GM19025 (cell line): ENCODE results near the gene PSMD11.
"Not testable (repeated sequence)": the region's sequence is repeated elsewhere in the genome, so short reads cannot be mapped to it uniquely, and the experiment has no call there.

ENCODE experiments used
- ATAC-seq: cut with Tn5 transposase; IDR thresholded peaks from one replicate; pipeline ENCODE4 v1.9.1; 2021; ENCODE audit warnings: mild to moderate bottlenecking, low read depth, moderate library complexity; ENCODE audit not compliant: unreplicated experiment

PSMD11 gene

DNA sequence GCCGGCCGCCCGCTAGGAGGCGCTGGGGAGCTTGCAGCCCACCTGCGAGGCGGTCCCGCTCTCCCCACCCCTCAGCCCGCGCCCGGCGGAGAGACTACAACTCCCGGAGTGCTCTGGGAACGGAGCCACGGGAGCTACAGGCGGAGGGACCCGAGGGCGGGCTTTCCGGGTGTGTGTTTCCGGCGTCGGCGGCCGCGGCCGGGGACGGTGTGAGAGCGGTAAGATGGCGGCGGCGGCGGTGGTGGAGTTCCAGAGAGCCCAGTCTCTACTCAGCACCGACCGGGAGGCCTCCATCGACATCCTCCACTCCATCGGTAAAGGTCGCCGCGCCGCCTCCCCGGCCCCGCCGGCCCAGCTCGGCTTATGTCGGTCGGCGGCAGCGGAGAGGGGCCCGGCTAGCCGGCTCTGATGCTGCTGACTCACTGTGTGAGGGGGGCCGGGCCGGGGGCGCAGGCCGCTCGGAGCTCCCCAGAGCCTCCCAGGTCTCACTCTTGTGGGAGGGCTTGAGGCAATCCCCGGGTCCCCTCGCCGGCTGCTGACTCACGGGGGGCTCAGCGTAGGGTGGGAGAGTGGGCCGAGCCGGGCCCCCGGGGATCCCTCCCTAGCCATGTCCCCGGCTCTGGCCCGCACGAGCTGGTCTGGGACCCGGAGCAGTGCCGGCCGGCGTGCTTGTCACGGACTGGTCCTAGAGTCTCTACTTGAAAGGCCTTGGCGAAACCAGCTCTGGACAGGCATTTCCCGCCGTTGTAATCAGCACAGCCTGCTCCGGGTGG lies at the start of gene PSMD11:
PSMD11 (plus strand) TSS at position 210 of the 773 bp plus-strand sequence; CDS start at position 224, 14 bp downstream.
- ATAC-seq, result peak; percentile 90

DNA sequence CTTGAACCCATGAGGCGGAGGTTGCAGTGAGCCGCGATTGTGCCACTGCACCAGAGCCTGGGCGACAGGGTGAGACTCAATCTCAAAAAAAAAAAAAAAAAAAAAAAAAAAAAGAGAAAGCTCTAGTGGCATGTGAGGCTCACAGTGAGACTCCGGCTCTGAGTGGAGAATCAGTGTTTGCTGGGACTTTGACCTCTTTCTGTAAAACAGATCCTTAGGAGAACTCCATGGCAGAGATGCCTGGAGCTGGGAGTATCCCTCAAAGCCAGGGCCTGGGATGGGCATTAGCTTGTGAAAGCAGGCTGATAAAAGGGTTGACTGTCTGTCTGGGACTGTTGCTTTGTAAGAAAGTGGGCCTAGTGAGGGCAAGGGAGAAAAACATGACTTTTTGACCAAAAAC lies 48.0 kb upstream of the PSMD11 start:
- no peak for ATAC-seq

GRCh38 chr17:32398946-32399345 lies 45.4 kb upstream of the PSMD11 start:
- no peak for ATAC-seq

GRCh38 chr17:32410085-32410484 lies 34.2 kb upstream of the PSMD11 start:
- not testable (repeated sequence) for ATAC-seq

- no peak for ATAC-seq
These were observed 17.4 kb upstream of the PSMD11 start for GRCh38 chr17:32426894-32427293.

GRCh38 chr17:32429598-32429997 lies 14.7 kb upstream of the PSMD11 start:
- ATAC-seq, result no peak

GRCh38 chr17:32440722-32441121 lies 3.6 kb upstream of the PSMD11 start:
- no peak for ATAC-seq

GRCh38 chr17:32441886-32442285 lies 2.4 kb upstream of the PSMD11 start:
- no peak for ATAC-seq

DNA sequence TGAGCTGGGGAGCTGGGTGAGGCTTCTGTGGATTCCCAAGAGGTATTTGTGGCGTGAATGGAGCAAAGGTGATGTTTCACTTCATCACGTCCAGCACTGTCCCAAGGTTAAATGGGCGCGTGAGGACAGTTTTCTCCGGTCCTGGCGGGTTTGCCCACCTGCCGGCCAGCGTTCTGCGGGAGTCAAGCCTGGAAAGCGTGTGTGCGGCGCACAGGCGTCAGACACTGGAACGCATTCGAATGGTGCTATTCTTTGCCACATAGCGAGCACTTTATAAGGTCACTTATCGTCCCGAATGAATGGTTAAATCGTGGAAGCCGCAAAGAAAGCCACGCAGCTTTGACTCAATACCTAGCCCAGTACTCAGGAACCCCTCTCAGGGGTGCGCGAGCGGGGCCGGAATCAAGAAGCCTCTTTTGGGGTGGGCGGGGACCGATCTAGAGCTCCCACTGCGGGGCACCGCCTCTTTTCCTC lies 446 bp upstream of the PSMD11 start:
- ATAC-seq, result no peak

DNA sequence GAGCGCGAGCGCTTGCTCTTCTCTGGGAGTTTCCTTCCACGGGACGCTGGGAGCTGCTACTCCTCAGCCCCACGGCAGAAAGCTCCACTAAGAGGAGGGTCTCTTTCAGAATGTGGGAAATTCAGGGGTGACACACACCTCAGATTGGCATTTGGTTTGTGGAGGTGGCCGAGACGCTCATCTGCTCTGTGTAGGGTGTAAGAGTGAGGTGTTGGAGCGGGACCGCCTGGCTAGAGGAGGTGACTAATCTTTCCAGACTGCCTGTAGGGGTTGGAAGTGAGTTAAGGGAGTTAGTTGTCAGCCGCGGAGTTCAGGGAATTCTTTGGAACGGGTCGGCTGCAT lies 735 bp downstream of the PSMD11 start:
- ATAC-seq, result no peak

GRCh38 chr17:32445497-32445896 lies 1.2 kb downstream of the PSMD11 start:
- ATAC-seq, result no peak

DNA sequence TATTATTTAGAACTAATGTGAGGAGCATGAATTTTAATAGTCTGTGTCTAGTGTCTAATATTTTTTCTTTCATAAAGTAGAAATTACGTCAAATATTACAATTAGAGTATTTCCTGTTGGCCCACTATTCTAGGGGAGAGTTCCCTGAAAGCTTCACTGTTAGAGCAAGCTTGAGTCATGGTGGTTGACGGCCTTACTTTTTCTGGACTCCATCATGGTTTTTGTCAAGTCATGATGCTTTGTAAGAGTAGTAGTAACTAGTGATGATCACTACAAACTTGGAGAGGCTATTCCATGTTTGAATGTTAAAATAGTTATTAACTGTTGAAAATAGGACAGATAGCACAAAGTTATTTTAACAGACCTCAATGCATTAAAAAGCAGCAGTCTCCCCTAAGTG lies 1.7 kb downstream of the PSMD11 start:
- ATAC-seq, result no peak

DNA sequence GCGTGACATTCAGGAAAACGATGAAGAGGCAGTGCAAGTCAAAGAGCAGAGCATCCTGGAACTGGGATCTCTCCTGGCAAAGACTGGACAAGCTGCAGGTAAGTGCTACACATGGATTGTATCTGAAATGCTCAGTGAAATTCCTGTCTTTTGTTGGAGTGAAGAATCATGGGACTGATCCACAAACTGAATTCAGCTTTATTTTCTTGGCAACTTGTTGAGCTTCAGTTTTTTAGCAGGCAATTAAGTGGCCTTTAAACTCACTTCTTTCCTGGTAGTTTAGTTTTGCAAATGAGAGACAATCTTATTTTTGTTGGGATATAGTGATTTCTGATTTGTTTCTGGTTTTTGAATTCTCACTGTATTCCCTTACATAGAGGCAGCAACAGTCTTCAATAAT lies 2.6 kb downstream of the PSMD11 start:
- no peak for ATAC-seq

DNA sequence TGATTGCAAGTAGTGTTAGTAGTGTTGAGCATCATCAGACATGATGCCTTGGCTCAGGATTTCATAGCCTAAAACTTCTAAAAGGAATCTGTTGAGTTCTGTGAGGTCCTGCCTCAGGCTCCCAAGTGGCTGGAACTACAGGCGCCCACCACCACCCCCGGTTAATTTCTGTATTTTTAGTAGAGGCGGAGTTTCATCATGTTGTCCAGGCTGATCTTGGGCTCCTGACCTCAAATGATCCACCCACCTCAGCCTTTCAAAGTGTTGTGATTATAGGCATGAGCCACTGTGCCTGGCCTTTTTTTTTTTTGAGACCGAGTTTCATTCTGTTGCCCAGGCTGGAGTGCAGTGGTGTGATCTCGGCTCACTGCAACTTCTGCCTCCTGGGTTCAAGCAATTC lies 5.7 kb downstream of the PSMD11 start:
- ATAC-seq, result no peak

DNA sequence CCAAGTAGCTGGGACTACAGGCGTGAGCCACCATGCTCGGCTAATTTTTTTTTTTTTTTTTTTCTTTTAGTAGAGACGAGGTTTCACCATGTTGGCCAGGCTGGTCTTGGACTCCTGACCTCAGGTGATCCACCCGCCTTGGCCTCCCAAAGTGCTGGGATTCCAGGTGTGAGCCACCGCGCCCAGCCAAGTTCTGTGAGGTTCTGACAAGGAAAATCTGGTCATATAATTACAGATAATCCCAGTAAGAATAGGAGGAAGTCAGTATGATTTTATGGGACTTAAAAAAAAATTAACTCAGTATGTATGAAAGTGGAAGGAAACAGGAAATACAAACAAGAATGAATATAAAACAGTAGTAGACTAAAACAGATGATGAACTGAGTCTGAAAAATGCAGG lies 6.1 kb downstream of the PSMD11 start:
- not testable (repeated sequence) for ATAC-seq

GRCh38 chr17:32451879-32452278 lies 7.6 kb downstream of the PSMD11 start:
- ATAC-seq, result no peak

DNA sequence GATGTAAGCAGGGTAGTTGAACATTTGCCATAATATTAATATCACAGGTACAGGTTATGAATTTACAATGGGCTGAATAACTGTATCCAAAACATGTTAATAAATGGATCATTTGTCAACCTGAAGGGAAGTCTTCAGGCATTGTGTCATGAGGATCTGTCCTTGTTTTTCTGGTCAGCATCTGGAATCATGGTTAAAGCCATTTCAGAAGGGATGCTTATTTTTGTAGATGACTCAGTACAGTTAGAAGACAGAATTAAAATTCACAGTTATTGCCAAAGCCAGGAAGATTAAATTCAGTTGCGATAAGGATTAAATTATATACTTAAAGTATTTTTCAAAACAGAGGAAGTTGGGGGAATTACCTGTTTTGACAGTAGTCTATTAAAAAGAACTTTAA lies 8.0 kb downstream of the PSMD11 start:
- ATAC-seq, result no peak

DNA sequence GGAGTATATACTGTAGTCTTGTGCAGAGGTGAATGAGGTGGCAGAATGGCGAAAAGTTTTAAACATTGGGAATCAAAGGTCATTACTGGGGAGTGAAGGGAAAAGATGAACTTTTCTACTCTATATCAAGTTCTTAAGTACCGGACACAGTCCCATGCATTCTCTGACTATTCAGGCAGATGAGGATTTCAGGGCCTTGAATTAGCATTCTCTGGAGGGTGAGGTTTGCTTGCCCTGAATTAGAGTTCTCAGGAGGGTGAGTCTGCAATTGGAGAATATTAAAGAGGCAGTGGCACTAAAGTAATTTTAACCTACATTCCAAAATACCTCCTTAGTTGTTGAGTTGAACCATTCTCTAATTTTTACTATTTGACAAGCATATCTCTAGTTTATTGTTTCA lies 9.1 kb downstream of the PSMD11 start:
- no peak for ATAC-seq

DNA sequence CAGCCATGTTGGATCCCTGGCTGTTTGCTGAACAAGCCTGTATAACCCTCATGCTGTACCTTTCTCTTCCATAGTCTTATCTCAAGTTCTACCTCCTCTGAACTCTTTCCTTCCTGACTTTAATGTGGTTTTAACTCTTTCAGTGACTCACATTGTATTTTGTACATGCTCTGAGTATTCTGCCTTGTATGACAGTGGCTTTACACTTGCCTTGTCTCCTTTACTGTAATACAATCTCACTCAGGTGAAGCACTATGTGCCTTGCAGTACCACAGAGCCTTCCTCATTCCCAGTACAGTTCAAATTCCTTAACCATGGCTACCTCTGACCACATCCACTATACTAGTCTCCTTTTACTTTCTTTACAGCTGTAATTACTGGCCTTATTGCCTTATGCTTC lies 14.1 kb downstream of the PSMD11 start:
- ATAC-seq, result no peak

GRCh38 chr17:32460054-32460453 lies 15.7 kb downstream of the PSMD11 start:
- no peak for ATAC-seq

GRCh38 chr17:32461498-32461852 lies 17.2 kb downstream of the PSMD11 start:
- ATAC-seq, result no peak

GRCh38 chr17:32461853-32462617 lies 17.7 kb downstream of the PSMD11 start:
- no peak for ATAC-seq
